Choroid plexus epithelial cell (primary cell): ENCODE results near the gene TRAK2.
"Not testable (repeated sequence)": the region's sequence is repeated elsewhere in the genome, so short reads cannot be mapped to it uniquely, and the experiment has no call there.

Source experiments
- DNase-seq: peaks from one replicate; pipeline ENCODE4 v3.0.0-alpha.2; 2010; ENCODE audit warnings: low read depth
- H3K4me3 ChIP-seq: 2 replicates; pipeline ENCODE4 v1.5.1; 2011; ENCODE audit warnings: low read depth, mild to moderate bottlenecking, control low read depth, low read length, moderate library complexity
- CTCF ChIP-seq: conservative IDR thresholded peaks from 2 replicates; pipeline ENCODE4 v1.5.1; 2011; ENCODE audit warnings: low read depth, mild to moderate bottlenecking, control low read depth, inconsistent platforms, low read length, moderate library complexity

The TRAK2 gene

GRCh38 chr2:201451292-201452057, at the start of gene TRAK2, which contains the start of gene STRADB:
Gene TRAK2, minus strand, starts transcription at chr2:201451458. Its CDS starts 30,951 bp downstream, at chr2:201420507.
Gene STRADB, plus strand, starts transcription at chr2:201451740. Its CDS starts 3,101 bp downstream, at chr2:201454841.
- peak; percentile 92 for DNase-seq
- TF ChIP-seq CTCF = peak; percentile 34
- peak within 1 kb of the TSS; percentile 96 for H3K4me3 ChIP-seq

- TF ChIP-seq CTCF = no peak
- peak; percentile 31 for DNase-seq
- H3K4me3 ChIP-seq = no peak overlapping the region
Measured at GRCh38 chr2:201500534-201500933, 49.3 kb upstream of the TRAK2 start.

GRCh38 chr2:201496785-201497184, 45.5 kb upstream of the TRAK2 start:
- TF ChIP-seq CTCF = no peak
- no peak for DNase-seq

GRCh38 chr2:201490291-201490690, 39.0 kb upstream of the TRAK2 start:
- no peak overlapping the region for H3K4me3 ChIP-seq
- no peak for DNase-seq
- TF ChIP-seq CTCF = no peak

More at GRCh38 chr2:201496785-201497184, 45.5 kb upstream of the TRAK2 start:
- H3K4me3 ChIP-seq = no peak overlapping the region

- no peak overlapping the region for H3K4me3 ChIP-seq
- TF ChIP-seq CTCF = no peak
- no peak for DNase-seq
Measured at GRCh38 chr2:201484805-201485204, 33.5 kb upstream of the TRAK2 start.

GRCh38 chr2:201483758-201484157, 32.5 kb upstream of the TRAK2 start:
- not testable (repeated sequence) for H3K4me3 ChIP-seq, DNase-seq

GRCh38 chr2:201483342-201483741, 32.1 kb upstream of the TRAK2 start:
- no peak for DNase-seq
- no peak overlapping the region for H3K4me3 ChIP-seq
- no peak for TF ChIP-seq CTCF
